Activated CD4-positive, alpha-beta T cell treated with anti-CD3 and anti-CD28 coated beads, Interleukin-2, amount 50 U/mL, for 24 hours (primary cell): ENCODE measurements around the gene PREP.

Experiments
- DNase-seq, 2 donors: peaks; one replicate each; pipeline ENCODE4 v3.0.0-alpha.2; 2020; ENCODE audit warnings: low read depth in 1 of 2, low spot score in 1 of 2

The PREP gene

GRCh38 chr6:105310947-105311346, 91.9 kb downstream of the PREP start:
- no peak for DNase-seq

- DNase-seq: no peak
Measured at GRCh38 chr6:105310371-105310770, 92.5 kb downstream of the PREP start.

GRCh38 chr6:105308840-105309239, 94.0 kb downstream of the PREP start:
- DNase-seq: no peak

GRCh38 chr6:105305521-105305920, 97.4 kb downstream of the PREP start:
- DNase-seq: no peak

GRCh38 chr6:105304825-105305224, 98.1 kb downstream of the PREP start:
- DNase-seq: no peak

- DNase-seq: no peak
Measured at GRCh38 chr6:105304366-105304765, 98.5 kb downstream of the PREP start.

- DNase-seq: no peak
Measured at GRCh38 chr6:105302617-105303128, 100.2 kb downstream of the PREP start.

GRCh38 chr6:105301756-105302616, 100.9 kb downstream of the PREP start:
- no peak for DNase-seq

GRCh38 chr6:105301072-105301503, 101.8 kb downstream of the PREP start:
- no peak for DNase-seq

- DNase-seq: no peak
Measured at GRCh38 chr6:105300090-105300489, 102.8 kb downstream of the PREP start.

- DNase-seq: no peak
Measured at GRCh38 chr6:105294129-105294528, 108.8 kb downstream of the PREP start.

GRCh38 chr6:105292689-105293339, 110.1 kb downstream of the PREP start:
- no peak for DNase-seq

GRCh38 chr6:105291525-105291924, 111.4 kb downstream of the PREP start:
- no peak for DNase-seq

GRCh38 chr6:105282631-105283585, 120.0 kb downstream of the PREP start:
- DNase-seq: no peak

- DNase-seq: no peak
Measured at GRCh38 chr6:105280033-105280432, 122.8 kb downstream of the PREP start.

GRCh38 chr6:105279463-105279862, 123.4 kb downstream of the PREP start:
- no peak for DNase-seq

- no peak for DNase-seq
Measured at GRCh38 chr6:105278813-105279212, 124.1 kb downstream of the PREP start.

GRCh38 chr6:105278035-105278434, 124.8 kb downstream of the PREP start:
- no peak for DNase-seq

GRCh38 chr6:105276374-105276773, 126.5 kb downstream of the PREP start:
- DNase-seq: no peak

GRCh38 chr6:105275542-105275941, 127.3 kb downstream of the PREP start:
- DNase-seq: no peak

GRCh38 chr6:105274678-105275077, 128.2 kb downstream of the PREP start:
- no peak for DNase-seq
